Measurements from ENCODE around the gene AFG3L2. TPM values are rescaled to one million over a fixed set of nuclear protein-coding genes. Genes with fewer than 3 reads are reported as not detected.

The AFG3L2 gene
- total RNA-seq, 1 experiment from 2014 or later, result 55.1 TPM

- no peak overlapping the region for H3K27ac Mint-ChIP-seq (ENCODE audit: unreplicated experiment)
- TF ChIP-seq CTCF (IDR thresholded peaks at IDR 0.05; ENCODE audit: unreplicated experiment), result no peak
- H3K4me3 Mint-ChIP-seq (ENCODE audit: low read depth, unreplicated experiment), result no peak overlapping the region
- H3K9me3 Mint-ChIP-seq (ENCODE audit: low read depth, unreplicated experiment), result no peaks in the 10 kb centered on the region
- no peak for DNase-seq
- peaks cover 39% of the 10 kb centered on the region for H3K27me3 Mint-ChIP-seq (ENCODE audit: unreplicated experiment)
- CTCF ChIA-PET, result interaction anchor here (0.7 kb wide), 1 partner anchor 134 kb away, joined by 4 read pairs; no protein-coding TSS in a partner anchor
- H3K36me3 Mint-ChIP-seq (ENCODE audit: insufficient read depth, unreplicated experiment), result no peaks in the 10 kb centered on the region
- intact Hi-C loops (cut with micrococcal nuclease; ENCODE audit: unreplicated experiment), result no loop called here
- no TSS peak for BruUV-seq (replicated peaks)
- H3K4me1 Mint-ChIP-seq (ENCODE audit: low read depth, unreplicated experiment), result no peaks in the 10 kb centered on the region
Observed at GRCh38 chr18:12295389-12296086, 81.5 kb downstream of the AFG3L2 start.

- H3K9me3 Mint-ChIP-seq (ENCODE audit: low read depth, unreplicated experiment), result no peaks in the 10 kb centered on the region
- BruUV-seq (replicated peaks), result no TSS peak
- CTCF ChIA-PET, result no interaction called here
- no peak for DNase-seq
- peaks cover 31% of the 10 kb centered on the region for H3K27me3 Mint-ChIP-seq (ENCODE audit: unreplicated experiment)
- intact Hi-C loops (cut with micrococcal nuclease; ENCODE audit: unreplicated experiment), result no loop called here
- TF ChIP-seq CTCF (IDR thresholded peaks at IDR 0.05; ENCODE audit: unreplicated experiment), result no peak
- no peak overlapping the region for H3K4me3 Mint-ChIP-seq (ENCODE audit: low read depth, unreplicated experiment)
- H3K27ac Mint-ChIP-seq (ENCODE audit: unreplicated experiment), result no peak overlapping the region
- H3K4me1 Mint-ChIP-seq (ENCODE audit: low read depth, unreplicated experiment), result peaks cover 9% of the 10 kb centered on the region
- no peaks in the 10 kb centered on the region for H3K36me3 Mint-ChIP-seq (ENCODE audit: insufficient read depth, unreplicated experiment)
Observed at GRCh38 chr18:12293831-12294230, 83.2 kb downstream of the AFG3L2 start.

- Mint-ChIP-seq H3K4me1 (ENCODE audit: low read depth, unreplicated experiment) (peaks cover 16% of the 10 kb centered on the region), H3K36me3 (ENCODE audit: insufficient read depth, unreplicated experiment) (peaks cover 9% of the 10 kb centered on the region), H3K27ac (ENCODE audit: unreplicated experiment) (no peak overlapping the region), H3K27me3 (ENCODE audit: unreplicated experiment) (peaks cover 26% of the 10 kb centered on the region), H3K4me3 (ENCODE audit: low read depth, unreplicated experiment) (no peak overlapping the region), H3K9me3 (ENCODE audit: low read depth, unreplicated experiment) (no peaks in the 10 kb centered on the region)
- intact Hi-C loops (cut with micrococcal nuclease; ENCODE audit: unreplicated experiment), result no loop called here
- CTCF ChIA-PET, result no interaction called here
- no peak for TF ChIP-seq CTCF (IDR thresholded peaks at IDR 0.05; ENCODE audit: unreplicated experiment)
- BruUV-seq (replicated peaks), result no TSS peak
- no peak for DNase-seq
Observed at GRCh38 chr18:12291690-12292089, 85.3 kb downstream of the AFG3L2 start.

- no TSS peak for BruUV-seq (replicated peaks)
- Mint-ChIP-seq H3K9me3 (ENCODE audit: low read depth, unreplicated experiment) (no peaks in the 10 kb centered on the region), H3K36me3 (ENCODE audit: insufficient read depth, unreplicated experiment) (peaks cover 9% of the 10 kb centered on the region)
Observed at GRCh38 chr18:12291161-12291560, 85.9 kb downstream of the AFG3L2 start.

More at GRCh38 chr18:12291161-12291560, 85.9 kb downstream of the AFG3L2 start:
- intact Hi-C loops (cut with micrococcal nuclease; ENCODE audit: unreplicated experiment), result no loop called here
- CTCF ChIA-PET, result no interaction called here
- TF ChIP-seq CTCF (IDR thresholded peaks at IDR 0.05; ENCODE audit: unreplicated experiment), result no peak
- Mint-ChIP-seq H3K4me1 (ENCODE audit: low read depth, unreplicated experiment) (peaks cover 16% of the 10 kb centered on the region), H3K4me3 (ENCODE audit: low read depth, unreplicated experiment) (no peak overlapping the region), H3K27ac (ENCODE audit: unreplicated experiment) (no peak overlapping the region), H3K27me3 (ENCODE audit: unreplicated experiment) (peaks cover 26% of the 10 kb centered on the region)
- DNase-seq, result no peak

Measured in Calu3 (cell line).